HEK293 (cell line): ENCODE measurements around the gene ARHGEF40.

ENCODE experiments used
- CTCF ChIA-PET: fragments of 350-600 bp; formaldehyde crosslinking; extraction: SDS; loops from one replicate; lab custom pipeline; 2021; ENCODE audit warnings: antibody characterized with exemption; lab: Yijun Ruan, JAX
- POLR2A ChIA-PET: fragments of 300-600 bp; formaldehyde crosslinking; extraction: SDS; loops from one replicate; lab custom pipeline; 2020; ENCODE audit warnings: antibody characterized with exemption, inconsistent platforms; lab: Yijun Ruan, JAX
- H3K27ac ChIP-seq: fragments of 200-500 bp; sonication (Bioruptor generic); 2 replicates; pipeline ENCODE4 v1.5.1; 2014; ENCODE audit warnings: low read depth, low read length, control low read depth, inconsistent platforms; ENCODE audit errors: extremely low read depth
- H3K36me3 ChIP-seq, 2 experiments: fragments of 200-500 bp in 1 of 2; sonication (Bioruptor generic) in 1 of 2; 1 replicate in 1 of 2; 2 replicates in 1 of 2; pipeline ENCODE4 v1.5.1; 2014 to 2017; ENCODE audit warnings: inconsistent platforms in 2 of 2, low read length in 2 of 2; ENCODE audit not compliant: control insufficient read depth in 2 of 2, insufficient read depth in 1 of 2
- H3K4me1 ChIP-seq: fragments of 200-500 bp; sonication (Bioruptor generic); 2 replicates; pipeline ENCODE4 v1.5.1; 2014; ENCODE audit warnings: mild to moderate bottlenecking, low read length, inconsistent platforms; ENCODE audit not compliant: control insufficient read depth, insufficient read depth
- H3K4me3 ChIP-seq: 2 replicates; pipeline ENCODE4 v1.5.1; 2011; ENCODE audit warnings: low read depth, mild to moderate bottlenecking, control low read depth, low read length, moderate library complexity
- H3K9me3 ChIP-seq: fragments of 200-500 bp; sonication (Bioruptor generic); 2 replicates; pipeline ENCODE4 v1.5.1; 2014; ENCODE audit warnings: low read depth, low read length, inconsistent platforms; ENCODE audit not compliant: control insufficient read depth, insufficient read depth
- GLI4 ChIP-seq: fragments of 450-650 bp; formaldehyde crosslinking; IDR thresholded peaks from 2 replicates; pipeline ENCODE4 v1.5.1; 2016; ENCODE audit warnings: missing biosample characterization, missing genetic modification characterization
- HOXA7 ChIP-seq: sonication (generic); formaldehyde crosslinking; IDR thresholded peaks from 2 replicates; pipeline ENCODE4 v1.8.1; 2022; ENCODE audit warnings: missing genetic modification reagents, borderline replicate concordance
- ZBTB49 ChIP-seq: fragments of 450-650 bp; formaldehyde crosslinking; IDR thresholded peaks from 2 replicates; pipeline ENCODE4 v1.5.1; 2016; ENCODE audit warnings: missing biosample characterization, missing genetic modification characterization, low read depth
- ZFHX2 ChIP-seq: fragments of 450-650 bp; formaldehyde crosslinking; conservative IDR thresholded peaks from 2 replicates; pipeline ENCODE4 v1.5.1; 2016; ENCODE audit warnings: missing biosample characterization, missing genetic modification characterization
- ZNF280C ChIP-seq: fragments of 450-650 bp; formaldehyde crosslinking; IDR thresholded peaks from 2 replicates; pipeline ENCODE4 v1.5.1; 2016; ENCODE audit warnings: missing biosample characterization, missing genetic modification characterization
- ZNF335 ChIP-seq: fragments of 450-650 bp; formaldehyde crosslinking; conservative IDR thresholded peaks from 2 replicates; pipeline ENCODE4 v1.5.1; 2016; ENCODE audit warnings: missing biosample characterization, missing genetic modification characterization
- ZNF398 ChIP-seq: fragments of 450-650 bp; formaldehyde crosslinking; IDR thresholded peaks from 2 replicates; pipeline ENCODE4 v1.5.1; 2017; ENCODE audit warnings: missing biosample characterization, missing genetic modification characterization
- ZNF416 ChIP-seq: fragments of 450-650 bp; formaldehyde crosslinking; IDR thresholded peaks from 2 replicates; pipeline ENCODE4 v1.5.1; 2016; ENCODE audit warnings: missing biosample characterization, missing genetic modification characterization
- ZNF449 ChIP-seq: fragments of 450-650 bp; formaldehyde crosslinking; IDR thresholded peaks from 2 replicates; pipeline ENCODE4 v1.5.1; 2017; ENCODE audit warnings: missing biosample characterization, mild to moderate bottlenecking, missing genetic modification characterization, moderate library complexity
- ZNF513 ChIP-seq: fragments of 450-650 bp; IDR thresholded peaks from 2 replicates; pipeline ENCODE4 v1.5.1; 2018; ENCODE audit warnings: missing biosample characterization, missing genetic modification characterization

The ARHGEF40 gene

GRCh38 chr14:21026274-21026987, 43.7 kb upstream of the ARHGEF40 start:
- H3K27ac ChIP-seq = no peak overlapping the region

GRCh38 chr14:21026988-21027315, 43.2 kb upstream of the ARHGEF40 start:
- Histone ChIP-seq H3K9me3 (no peaks in the 10 kb centered on the region), H3K4me1 (peaks cover 10% of the 10 kb centered on the region; the same call in 1 of the 2 replicates), H3K36me3 (peaks cover 0 to 4% of the 10 kb centered on the region in 2 experiments; a peak in 1 of 3 replicates), H3K4me3 (no peak overlapping the region), H3K27ac (no peak overlapping the region)
- ChIA-PET POLR2A (no interaction called here), CTCF (interaction anchor here (0.6 to 3.7 kb wide), 4 partner anchors 9 to 71 kb away, joined by 3 to 34 read pairs (median 3); no protein-coding TSS in a partner anchor)
- TF ChIP-seq ZNF513 (no peak), ZNF398 (tag by site-specific recombination) (peak; percentile 31; the same call in 1 of the 2 replicates), ZBTB49 (tag by site-specific recombination) (no peak), ZFHX2 (tag by site-specific recombination) (peak; percentile 27; the same call in 1 of the 2 replicates), ZNF335 (0 out of 2 replicates have a peak, but pooled peaks have one; percentile 7), GLI4 (tag by site-specific recombination) (no peak), HOXA7 (no peak), ZNF449 (tag by site-specific recombination) (0 out of 2 replicates have a peak, but pooled peaks have one; percentile 60)

More at GRCh38 chr14:21026274-21026987, 43.7 kb upstream of the ARHGEF40 start:
- Histone ChIP-seq H3K36me3 (peaks cover 0 to 9% of the 10 kb centered on the region in 2 experiments; a peak in 1 of 3 replicates), H3K4me3 (no peak overlapping the region), H3K4me1 (peaks cover 10% of the 10 kb centered on the region; the same call in 1 of the 2 replicates), H3K9me3 (no peaks in the 10 kb centered on the region)
- POLR2A ChIA-PET = interaction anchor here (1.2 kb wide), 1 partner anchor 44 kb away, joined by 8 read pairs; the partner anchor contains the start of gene ARHGEF40
- TF ChIP-seq ZNF335 = 0 out of 2 replicates have a peak, but pooled peaks have one; percentile 24
- TF ChIP-seq ZNF416 (tag by site-specific recombination) = no peak
- no peak for TF ChIP-seq ZNF280C (tag by site-specific recombination)
- CTCF ChIA-PET = interaction anchor here (0.5 to 3.7 kb wide), 6 partner anchors 11 to 109 kb away, joined by 3 to 34 read pairs (median 3); no protein-coding TSS in a partner anchor
